Type B pancreatic cell (in vitro differentiated cells): ENCODE data around the gene BMI1. TPM values are rescaled to one million over a fixed set of nuclear protein-coding genes. Genes with fewer than 3 reads are reported as not detected.
A peak's percentile ranks its signal among the peaks of the same experiment; 100 is the strongest.

Experiments used
- DNase-seq: peaks from one replicate; pipeline ENCODE4 v3.0.0; 2021; ENCODE audit warnings: mixed read lengths; ENCODE audit not compliant: unreplicated experiment; ENCODE audit errors: extremely low spot score
- H3K27ac Mint-ChIP-seq: 2 replicates; pipeline ENCODE4 v1.8.0; 2021; ENCODE audit warnings: mild to moderate bottlenecking, mixed read lengths
- H3K27me3 Mint-ChIP-seq: 2 replicates; pipeline ENCODE4 v1.8.0; 2021; ENCODE audit warnings: mixed read lengths
- H3K36me3 Mint-ChIP-seq: 2 replicates; pipeline ENCODE4 v1.8.0; 2021; ENCODE audit warnings: mixed read lengths
- H3K4me1 Mint-ChIP-seq: one replicate; pipeline ENCODE4 v1.8.0; 2021; ENCODE audit warnings: mixed read lengths; ENCODE audit not compliant: unreplicated experiment
- H3K4me3 Mint-ChIP-seq: 2 replicates; pipeline ENCODE4 v1.8.0; 2021; ENCODE audit warnings: mild to moderate bottlenecking, mixed read lengths
- H3K9me3 Mint-ChIP-seq: 2 replicates; pipeline ENCODE4 v1.8.0; 2021; ENCODE audit warnings: mixed read lengths
- CTCF ChIP-seq: fragments of 200-600 bp; sonication (generic); conservative IDR thresholded peaks from 2 replicates; pipeline ENCODE4 v1.5.0; 2021; ENCODE audit warnings: antibody characterized with exemption, mild to moderate bottlenecking
- total RNA-seq: library from RNA; stranded (reverse); gene quantifications from 2 replicates; pipeline ENCODE4 v1.2.1, GENCODE V29; 2021; ENCODE audit warnings: low replicate concordance

BMI1 gene
- total RNA-seq, 1 donor from 2014 or later, result 36.6 TPM

- Mint-ChIP-seq H3K27me3 (peaks cover 65% of the 10 kb centered on the region), H3K4me1 (peaks cover 4% of the 10 kb centered on the region), H3K4me3 (peak overlapping the region; percentile 3), H3K27ac (no peak overlapping the region), H3K36me3 (peaks cover 13% of the 10 kb centered on the region), H3K9me3 (no peaks in the 10 kb centered on the region)
- no peak for TF ChIP-seq CTCF
- DNase-seq, result no peak
Observed at GRCh38 chr10:22332116-22332692, 11.3 kb downstream of the BMI1 start.

GRCh38 chr10:22333167-22333974 is 12.5 kb downstream of the BMI1 start:
- H3K9me3 Mint-ChIP-seq, result no peaks in the 10 kb centered on the region

GRCh38 chr10:22333975-22334282 is 13.0 kb downstream of the BMI1 start:
- Mint-ChIP-seq H3K9me3 (no peaks in the 10 kb centered on the region), H3K4me3 (peak overlapping the region; percentile 77), H3K36me3 (peaks cover 9% of the 10 kb centered on the region), H3K27ac (peak overlapping the region; percentile 77), H3K4me1 (peaks cover 4% of the 10 kb centered on the region), H3K27me3 (peaks cover 82% of the 10 kb centered on the region)
- TF ChIP-seq CTCF, result no peak
- DNase-seq, result no peak

More at GRCh38 chr10:22333167-22333974, 12.5 kb downstream of the BMI1 start:
- peaks cover 4% of the 10 kb centered on the region for H3K4me1 Mint-ChIP-seq
- H3K27ac Mint-ChIP-seq, result peak overlapping the region; percentile 77
- peak overlapping the region; percentile 77 for H3K4me3 Mint-ChIP-seq
- H3K27me3 Mint-ChIP-seq, result peaks cover 77% of the 10 kb centered on the region
- DNase-seq, result no peak
- H3K36me3 Mint-ChIP-seq, result peaks cover 9% of the 10 kb centered on the region
- TF ChIP-seq CTCF, result no peak

- peak; percentile 79 for DNase-seq
- no peak for TF ChIP-seq CTCF
- Mint-ChIP-seq H3K36me3 (peaks cover 3% of the 10 kb centered on the region), H3K4me3 (peak overlapping the region; percentile 84), H3K27me3 (peaks cover 87% of the 10 kb centered on the region), H3K27ac (peak overlapping the region; percentile 77), H3K4me1 (peaks cover 4% of the 10 kb centered on the region), H3K9me3 (no peaks in the 10 kb centered on the region)
Observed at GRCh38 chr10:22334414-22335172, 13.7 kb downstream of the BMI1 start.

- peak overlapping the region; percentile 84 for H3K4me3 Mint-ChIP-seq
- H3K4me1 Mint-ChIP-seq, result peaks cover 9% of the 10 kb centered on the region
- no peak for DNase-seq
- H3K36me3 Mint-ChIP-seq, result no peaks in the 10 kb centered on the region
- H3K27me3 Mint-ChIP-seq, result peaks cover 92% of the 10 kb centered on the region
- peak; percentile 63 for TF ChIP-seq CTCF
- no peaks in the 10 kb centered on the region for H3K9me3 Mint-ChIP-seq
- H3K27ac Mint-ChIP-seq, result peak overlapping the region; percentile 70
Observed at GRCh38 chr10:22335173-22335933, 14.5 kb downstream of the BMI1 start.
